Stimulated activated CD4-positive, alpha-beta T cell treated with anti-CD3 and anti-CD28 coated beads, TNF-alpha, amount 100 ng/mL, for 1 hour (primary cell): ENCODE data around the gene CCDC106.

ENCODE experiments used
- DNase-seq, 3 donors: peaks; one replicate each; pipeline ENCODE4 v3.0.0-alpha.2; 2020; ENCODE audit warnings: low read depth in 3 of 3, low spot score in 1 of 3

The CCDC106 gene

DNA sequence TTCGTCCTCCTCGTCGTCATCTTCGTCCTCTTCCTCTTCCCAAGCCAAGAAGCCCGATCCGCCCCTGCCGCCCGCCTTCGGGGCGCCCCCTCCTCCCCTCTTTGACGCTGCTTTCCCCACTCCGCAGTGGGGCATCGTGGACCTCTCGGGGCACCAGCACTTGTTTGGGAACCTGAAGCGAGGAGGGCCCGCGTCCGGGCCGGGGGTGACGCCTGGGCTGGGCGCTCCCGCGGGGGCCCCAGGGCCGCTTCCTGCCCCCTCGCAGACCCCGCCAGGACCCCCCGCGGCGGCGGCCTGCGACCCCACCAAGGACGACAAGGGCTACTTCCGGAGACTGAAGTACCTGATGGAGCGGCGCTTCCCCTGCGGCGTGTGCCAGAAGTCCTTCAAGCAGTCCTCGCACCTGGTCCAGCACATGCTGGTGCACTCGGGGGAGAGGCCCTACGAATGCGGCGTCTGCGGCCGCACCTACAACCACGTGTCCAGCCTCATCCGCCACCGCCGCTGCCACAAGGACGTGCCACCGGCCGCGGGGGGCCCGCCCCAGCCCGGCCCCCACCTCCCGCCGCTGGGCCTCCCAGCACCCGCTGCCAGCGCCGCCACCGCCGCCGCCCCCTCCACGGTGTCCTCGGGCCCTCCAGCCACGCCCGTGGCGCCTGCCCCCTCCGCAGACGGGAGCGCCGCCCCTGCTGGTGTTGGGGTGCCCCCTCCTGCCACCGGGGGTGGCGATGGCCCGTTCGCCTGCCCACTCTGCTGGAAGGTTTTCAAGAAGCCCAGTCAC is 33.9 kb upstream of the CCDC106 start:
- no peak for DNase-seq

DNA sequence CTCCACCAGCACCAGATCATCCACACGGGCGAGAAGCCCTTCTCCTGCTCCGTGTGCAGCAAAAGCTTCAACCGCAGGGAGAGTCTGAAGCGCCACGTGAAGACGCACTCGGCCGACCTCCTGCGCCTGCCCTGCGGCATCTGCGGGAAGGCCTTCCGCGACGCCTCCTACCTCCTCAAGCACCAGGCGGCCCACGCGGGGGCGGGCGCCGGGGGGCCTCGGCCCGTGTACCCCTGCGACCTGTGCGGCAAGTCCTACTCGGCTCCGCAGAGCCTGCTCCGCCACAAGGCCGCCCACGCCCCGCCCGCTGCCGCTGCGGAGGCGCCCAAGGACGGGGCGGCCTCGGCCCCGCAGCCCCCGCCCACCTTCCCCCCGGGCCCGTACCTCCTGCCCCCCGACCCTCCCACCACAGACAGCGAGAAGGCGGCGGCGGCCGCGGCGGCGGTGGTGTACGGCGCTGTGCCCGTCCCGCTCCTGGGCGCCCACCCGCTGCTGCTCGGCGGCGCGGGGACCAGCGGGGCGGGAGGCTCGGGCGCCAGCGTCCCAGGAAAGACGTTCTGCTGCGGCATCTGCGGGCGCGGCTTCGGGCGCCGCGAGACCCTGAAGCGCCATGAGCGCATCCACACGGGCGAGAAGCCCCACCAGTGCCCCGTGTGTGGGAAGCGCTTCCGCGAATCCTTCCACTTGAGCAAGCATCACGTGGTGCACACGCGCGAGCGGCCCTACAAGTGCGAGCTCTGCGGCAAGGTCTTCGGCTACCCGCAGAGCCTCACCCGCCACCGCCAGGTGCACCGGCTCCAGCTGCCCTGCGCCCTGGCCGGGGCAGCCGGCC is 33.1 kb upstream of the CCDC106 start:
- no peak for DNase-seq

DNA sequence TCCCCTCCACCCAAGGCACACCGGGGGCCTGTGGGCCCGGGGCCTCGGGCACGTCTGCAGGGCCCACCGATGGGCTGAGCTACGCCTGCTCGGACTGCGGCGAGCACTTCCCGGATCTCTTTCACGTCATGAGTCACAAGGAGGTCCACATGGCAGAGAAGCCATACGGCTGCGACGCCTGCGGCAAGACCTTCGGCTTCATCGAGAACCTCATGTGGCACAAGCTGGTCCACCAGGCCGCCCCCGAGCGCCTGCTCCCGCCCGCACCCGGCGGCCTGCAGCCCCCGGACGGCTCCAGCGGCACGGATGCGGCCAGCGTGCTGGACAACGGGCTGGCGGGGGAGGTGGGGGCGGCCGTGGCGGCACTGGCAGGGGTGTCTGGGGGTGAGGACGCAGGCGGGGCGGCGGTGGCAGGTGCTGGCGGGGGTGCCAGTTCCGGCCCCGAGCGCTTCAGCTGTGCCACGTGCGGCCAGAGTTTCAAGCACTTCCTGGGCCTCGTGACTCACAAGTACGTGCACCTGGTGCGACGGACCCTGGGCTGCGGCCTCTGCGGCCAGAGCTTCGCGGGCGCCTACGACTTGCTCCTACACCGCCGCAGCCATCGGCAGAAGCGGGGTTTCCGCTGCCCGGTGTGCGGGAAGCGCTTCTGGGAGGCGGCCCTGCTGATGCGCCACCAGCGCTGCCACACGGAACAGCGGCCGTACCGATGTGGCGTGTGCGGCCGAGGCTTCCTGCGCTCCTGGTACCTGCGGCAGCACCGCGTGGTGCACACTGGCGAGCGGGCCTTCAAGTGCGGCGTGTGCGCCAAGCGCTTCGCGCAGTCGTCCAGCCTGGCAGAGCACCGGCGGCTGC is 32.2 kb upstream of the CCDC106 start:
- DNase-seq, result no peak

DNA sequence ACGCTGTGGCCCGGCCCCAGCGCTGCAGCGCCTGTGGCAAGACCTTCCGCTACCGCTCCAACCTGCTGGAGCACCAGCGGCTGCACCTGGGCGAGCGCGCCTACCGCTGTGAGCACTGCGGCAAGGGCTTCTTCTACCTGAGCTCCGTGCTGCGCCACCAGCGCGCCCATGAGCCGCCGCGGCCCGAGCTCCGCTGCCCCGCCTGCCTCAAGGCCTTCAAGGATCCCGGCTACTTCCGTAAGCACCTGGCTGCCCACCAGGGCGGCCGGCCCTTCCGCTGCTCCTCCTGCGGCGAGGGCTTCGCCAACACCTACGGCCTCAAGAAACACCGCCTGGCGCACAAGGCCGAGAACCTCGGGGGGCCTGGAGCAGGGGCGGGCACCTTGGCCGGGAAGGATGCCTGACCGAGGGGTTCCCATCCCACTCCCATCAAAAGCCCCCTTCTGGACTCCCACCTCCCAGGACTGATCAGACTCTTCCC is 31.6 kb upstream of the CCDC106 start:
- DNase-seq, result no peak

DNA sequence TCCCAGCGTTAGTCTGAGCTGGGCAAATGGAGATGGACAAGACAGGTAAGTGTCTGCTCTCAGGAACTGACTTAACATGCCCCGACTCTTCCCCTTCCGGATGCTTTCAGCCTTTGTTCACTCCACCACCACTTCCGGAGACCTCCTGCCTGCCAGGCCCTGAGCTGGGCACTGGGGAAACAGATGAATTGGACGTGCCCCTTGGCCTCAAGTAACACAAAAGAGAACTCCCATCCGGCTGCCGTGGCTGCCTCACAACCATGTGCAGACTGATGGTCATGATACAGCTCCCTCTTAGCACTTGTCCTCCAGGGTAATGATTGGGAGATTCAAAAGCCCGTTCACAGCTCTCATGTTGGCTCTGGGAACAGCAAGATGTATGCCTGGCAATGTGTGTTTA is 30.6 kb upstream of the CCDC106 start:
- no peak for DNase-seq

DNA sequence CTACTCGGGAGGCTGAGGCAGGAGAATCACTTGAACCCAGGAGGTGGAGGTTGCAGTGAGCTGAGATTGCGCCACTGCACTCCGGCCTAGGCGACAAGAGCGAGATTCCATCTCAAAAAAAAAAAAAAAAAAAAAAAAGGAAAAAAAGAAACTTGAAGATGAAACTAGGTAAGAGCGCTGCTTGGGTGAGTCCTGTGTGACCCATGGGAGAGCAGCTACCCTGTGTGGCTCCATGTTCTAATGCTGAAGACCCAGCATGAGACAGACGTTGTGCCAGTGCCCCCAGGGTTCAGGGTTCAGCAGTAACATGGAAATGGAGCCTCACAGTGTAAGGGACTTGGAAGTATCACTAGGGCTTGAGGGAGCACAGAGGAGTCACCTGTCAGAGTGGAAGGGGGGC is 29.6 kb upstream of the CCDC106 start:
- DNase-seq, result no peak

DNA sequence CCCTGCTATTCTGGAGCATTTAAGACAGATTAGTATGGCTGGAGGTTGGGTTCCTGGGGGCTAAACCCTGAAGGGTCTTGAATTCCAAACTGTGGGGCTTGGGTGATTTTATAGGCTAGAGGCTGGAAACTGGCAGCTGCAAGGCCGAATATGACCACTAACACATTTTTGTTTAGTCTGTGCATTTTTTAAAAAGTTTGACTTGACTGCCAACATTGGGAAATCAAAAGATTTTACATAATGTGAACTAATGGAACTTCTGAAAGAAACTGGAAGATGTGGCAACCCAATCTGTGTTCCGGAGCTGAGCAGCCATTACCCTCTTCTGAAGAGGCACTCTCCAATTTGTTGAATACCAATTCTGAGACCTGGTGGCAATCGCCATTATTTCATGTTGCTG is 28.7 kb upstream of the CCDC106 start:
- DNase-seq, result no peak

DNA sequence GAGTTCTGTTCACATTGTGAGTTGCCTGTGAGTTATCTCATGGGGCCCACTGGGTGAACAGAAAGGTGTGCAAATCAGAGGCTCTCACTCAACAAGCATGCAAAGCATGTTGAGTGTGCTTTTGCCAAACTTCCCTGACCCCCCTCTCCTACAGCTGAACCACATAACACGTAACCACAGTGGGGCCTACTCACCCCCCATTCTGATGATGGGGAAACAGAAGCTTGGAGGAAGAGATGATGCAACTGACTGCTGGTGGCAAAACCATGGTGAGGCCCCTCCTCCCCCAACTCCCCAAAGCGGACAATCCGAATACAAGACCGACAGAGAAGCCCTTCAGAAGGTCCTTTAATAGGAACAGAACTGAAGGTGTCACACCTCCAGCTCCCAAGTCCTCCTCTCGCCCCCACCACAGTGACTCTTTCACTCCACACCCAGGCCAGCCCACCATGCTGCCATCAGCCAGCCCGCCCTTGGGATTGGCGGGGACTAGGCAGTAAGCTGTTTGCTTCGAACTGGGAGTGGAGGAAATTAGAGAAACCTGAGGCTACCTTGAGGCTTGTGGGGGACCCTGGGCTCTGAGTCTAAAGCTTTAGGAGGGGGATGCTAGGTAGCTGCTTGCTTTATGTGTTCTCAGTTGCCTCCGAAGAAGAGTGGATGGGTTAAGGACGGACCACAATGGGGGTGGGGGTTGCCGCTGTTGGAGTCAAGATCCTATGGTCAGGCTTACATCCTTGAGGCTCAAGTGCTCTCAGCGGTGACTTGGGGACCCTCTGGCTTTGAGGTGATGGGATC is 27.4 kb upstream of the CCDC106 start:
- DNase-seq, result no peak

DNA sequence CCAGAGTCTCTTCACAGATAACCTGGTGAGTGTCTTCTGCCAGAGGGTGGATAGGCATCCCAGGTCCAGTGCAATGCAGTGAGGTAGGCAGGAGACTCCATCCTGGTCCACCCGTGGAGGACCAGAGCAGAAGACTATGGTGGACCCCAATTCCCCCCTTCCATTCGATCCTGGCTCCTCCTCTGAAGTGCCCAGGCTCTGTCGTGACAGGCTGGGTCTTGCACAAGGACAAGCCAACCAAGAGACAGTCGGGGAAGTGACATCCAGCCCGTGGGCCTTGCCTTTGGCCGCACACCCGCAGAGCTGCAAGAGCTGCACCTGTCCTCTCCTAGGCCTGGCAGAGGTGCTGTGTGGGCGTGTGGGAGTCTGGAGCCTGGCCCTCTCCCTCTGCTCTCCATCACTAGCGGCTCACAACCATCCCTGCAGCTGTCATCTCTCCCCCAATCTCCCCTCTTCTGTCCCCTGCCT is 26.8 kb upstream of the CCDC106 start:
- no peak for DNase-seq

DNA sequence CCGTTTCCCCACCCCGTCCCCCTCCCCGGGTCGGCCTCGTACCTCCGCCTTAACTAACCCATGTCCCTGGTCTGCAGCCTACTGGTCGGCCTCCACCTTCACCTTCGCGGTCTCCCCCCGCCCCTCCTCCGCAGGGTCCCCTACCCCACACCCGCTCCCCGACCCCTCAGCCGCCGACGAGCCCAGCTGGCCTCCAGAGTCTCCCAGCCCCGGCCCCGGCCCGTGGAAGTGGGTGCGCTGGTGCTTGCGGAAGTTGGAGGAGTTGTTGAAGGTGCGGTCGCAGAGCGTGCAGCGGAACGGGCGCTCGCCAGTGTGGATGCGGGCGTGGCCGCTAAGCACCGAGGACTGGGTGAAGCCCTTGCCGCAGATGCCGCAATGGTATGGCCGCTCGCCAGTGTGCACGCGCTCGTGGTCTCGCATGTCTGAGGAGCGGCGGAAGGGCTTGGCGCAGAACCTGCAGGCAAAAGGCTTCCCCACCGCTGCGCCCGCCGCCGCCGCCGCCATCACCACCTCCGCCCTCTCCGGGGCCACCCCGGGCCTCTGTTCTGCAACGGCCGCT is 26.3 kb upstream of the CCDC106 start:
- DNase-seq, result no peak

DNA sequence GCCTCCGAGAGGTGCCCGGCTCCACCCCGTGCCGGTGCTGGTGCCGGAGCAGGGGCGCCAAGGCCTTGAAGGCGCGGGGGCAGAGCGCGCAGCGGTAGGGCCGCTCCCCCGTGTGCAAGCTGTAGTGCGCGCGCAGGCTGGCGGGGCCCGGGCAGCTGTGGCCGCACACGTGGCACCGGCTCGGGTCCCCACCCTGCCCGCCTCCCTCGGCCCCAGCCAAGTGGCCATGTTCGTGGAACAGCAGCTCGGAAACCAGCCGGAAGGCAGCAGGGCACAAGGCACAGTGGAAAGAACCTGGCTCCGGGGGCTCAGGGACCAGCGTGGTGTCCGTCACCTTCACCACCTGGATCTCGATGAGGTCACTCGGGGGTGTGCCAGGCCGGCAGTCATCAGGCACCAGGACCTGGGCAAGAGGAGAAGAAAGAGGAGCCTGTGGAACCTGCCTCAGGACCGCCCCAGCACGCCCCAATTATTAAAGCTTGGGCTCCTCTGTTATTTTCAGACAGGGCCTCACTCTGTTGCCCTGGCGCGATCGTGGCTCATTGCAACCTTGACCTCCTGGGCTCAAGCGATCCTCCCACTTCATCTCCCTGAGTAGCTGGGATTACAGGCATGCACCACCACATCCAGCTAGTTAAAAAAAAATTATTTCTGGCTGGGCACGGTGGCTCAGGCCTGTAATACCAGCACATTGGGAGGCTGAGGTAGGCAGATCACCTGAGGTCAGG is 25.6 kb upstream of the CCDC106 start:
- no peak for DNase-seq

DNA sequence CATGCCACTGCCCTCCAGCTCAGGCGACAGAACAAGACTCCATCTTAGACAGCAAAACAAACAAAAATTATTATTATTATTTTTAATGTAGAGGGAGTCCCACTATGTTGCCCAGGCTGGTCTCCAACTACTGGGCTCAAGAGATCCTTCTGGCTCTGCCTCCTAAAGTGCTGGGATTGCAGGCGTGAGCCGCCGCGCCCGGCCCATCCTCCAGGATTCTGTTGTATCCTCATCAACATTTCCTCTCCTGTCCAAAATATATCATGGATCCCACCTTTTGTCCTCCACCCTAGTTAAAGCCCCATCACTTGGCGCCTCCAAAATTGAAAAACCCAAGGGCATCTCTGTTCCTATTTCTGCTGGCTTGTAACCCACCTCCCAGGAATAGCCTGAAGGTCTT is 24.9 kb upstream of the CCDC106 start:
- no peak for DNase-seq

DNA sequence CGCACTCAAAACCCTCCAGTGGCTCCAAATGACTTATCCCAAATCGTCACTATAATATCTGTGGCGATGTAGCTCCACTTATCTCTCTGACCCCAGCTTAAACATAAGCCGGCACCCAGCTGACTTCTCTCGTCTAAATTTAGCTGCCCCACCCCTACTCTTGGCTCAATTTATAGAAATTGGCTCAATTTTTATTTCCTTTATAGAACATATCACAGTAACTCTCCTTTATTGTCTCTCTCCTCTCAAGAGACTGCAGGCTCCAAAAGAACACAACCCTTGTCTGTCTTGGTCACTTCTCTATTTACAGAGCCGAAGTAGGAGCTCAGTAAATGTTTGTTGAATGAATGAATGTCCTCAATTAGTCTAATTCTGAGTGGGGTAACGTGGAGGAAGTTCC is 24.5 kb upstream of the CCDC106 start:
- no peak for DNase-seq

DNA sequence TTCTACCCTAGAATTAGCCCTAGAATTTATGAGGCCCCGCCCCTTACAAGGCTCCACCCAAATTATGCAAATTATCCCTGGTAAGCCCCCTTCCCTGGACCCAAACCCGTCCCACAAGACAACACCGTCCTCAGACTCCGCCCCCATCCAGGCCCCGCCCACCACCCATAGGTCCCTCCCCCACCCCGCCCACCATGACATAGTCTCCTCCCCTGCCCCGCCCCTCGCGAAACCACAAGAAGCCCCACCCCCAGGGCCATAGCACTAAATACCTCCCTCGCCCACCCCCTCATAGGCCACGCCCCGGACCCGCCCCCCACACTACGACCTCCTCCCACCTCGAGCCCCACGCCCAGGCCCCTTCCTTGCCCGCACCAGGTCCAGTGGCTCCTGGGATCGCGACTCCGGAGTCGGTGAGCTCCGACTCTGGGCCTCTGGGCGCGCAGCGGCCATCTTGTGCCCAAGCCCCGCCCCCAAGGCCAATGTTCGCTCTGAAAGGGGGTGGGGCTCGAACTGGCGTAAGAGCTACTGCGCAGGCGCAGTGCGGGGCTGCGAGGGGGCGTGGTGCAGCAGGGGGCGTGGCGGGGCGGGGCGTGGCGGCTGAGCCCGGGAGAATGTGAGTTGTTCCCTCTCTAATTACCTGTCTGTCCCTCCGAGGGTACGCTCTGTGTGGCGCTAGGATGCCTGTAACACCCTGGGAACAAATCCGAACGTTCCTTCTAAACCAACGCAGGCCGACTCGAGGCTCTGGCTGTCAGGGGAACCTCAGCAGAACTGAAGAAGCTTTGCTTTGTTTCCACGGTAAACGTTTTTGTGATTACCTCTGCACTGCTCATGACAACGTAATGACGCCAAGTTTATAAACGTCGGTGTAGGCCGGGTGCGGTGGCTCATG is 23.7 kb upstream of the CCDC106 start, which contains the start of gene ZNF784:
ZNF784 (minus strand) TSS at position 458 of the 895 bp plus-strand sequence; CDS start at position 453, 5 bp downstream.
- peak; percentile 91 to 94 (median 93) for DNase-seq

DNA sequence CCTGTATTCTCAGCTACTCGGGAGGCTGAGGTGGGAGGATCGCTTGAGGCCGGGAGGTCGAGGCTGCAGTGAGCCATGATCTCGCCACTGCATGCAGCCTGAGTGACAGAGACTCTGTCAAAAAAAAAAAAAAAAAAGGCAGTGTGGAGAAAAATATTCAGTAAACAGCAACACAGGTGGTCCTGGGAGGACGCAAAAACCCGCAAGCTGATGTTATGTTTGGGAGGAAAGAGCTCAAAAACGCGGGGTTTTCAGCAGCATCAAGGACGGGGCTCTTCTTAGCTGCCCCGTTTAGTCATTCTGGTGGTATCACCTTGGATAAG is 23.0 kb upstream of the CCDC106 start:
- DNase-seq, result no peak

DNA sequence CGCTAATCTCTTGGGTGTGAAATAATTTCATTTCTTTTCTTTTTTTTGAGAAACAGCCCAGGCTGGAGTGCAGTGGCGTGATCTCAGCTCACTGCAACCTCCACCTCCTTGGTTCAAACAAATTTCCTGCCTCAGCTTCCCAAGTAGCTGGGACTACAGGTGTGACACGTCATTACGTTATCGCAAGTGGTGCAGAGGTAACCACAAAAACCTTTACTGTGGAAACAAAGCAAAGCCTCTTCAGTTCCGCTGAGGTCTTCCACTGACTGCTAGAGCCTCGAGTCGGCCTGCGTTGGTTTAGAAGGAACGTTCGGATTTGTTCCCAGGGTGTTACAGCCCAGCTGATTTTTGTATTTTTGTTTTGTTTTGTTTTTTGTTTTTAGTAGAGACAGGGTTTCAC is 21.7 kb upstream of the CCDC106 start:
- no peak for DNase-seq

DNA sequence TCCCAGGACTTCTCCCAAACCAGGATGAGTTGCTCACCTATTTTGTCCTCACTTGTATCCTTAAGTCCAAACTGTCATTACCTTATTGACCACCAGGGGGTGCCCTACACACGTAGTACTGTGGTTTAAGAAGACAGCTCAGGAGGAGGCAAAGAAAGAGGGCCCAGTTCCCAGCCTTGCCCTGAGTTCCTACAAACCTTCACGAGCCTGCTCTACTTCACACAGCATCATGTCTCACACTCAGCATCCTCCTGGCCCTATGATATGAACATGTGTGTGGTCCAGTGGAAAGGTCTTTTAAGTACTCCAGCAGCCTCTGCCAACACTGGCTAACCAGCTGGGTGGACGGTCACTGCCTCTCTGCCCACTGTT is 15.6 kb upstream of the CCDC106 start:
- DNase-seq, result peak in 2 of 3 donors; percentile 72 to 85

DNA sequence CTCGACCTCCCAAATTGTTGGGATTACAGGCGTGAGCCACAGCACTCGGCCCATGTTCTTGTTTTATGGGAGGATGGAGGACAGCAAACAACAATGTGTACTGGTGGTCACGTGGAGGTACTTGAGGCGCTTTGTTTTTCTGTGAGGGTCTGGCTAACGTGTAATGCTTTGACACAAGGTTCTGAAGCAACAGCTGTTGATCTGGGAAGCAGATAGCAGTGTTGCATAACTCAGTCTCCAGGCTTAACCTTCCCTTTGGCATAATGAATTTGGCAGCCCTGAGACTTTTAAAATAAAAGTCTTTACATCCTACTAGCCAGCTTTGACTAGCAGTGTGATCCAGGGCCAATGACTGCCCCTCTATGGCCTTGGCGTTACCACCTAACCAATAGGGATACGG is 14.2 kb upstream of the CCDC106 start:
- DNase-seq, result no peak

DNA sequence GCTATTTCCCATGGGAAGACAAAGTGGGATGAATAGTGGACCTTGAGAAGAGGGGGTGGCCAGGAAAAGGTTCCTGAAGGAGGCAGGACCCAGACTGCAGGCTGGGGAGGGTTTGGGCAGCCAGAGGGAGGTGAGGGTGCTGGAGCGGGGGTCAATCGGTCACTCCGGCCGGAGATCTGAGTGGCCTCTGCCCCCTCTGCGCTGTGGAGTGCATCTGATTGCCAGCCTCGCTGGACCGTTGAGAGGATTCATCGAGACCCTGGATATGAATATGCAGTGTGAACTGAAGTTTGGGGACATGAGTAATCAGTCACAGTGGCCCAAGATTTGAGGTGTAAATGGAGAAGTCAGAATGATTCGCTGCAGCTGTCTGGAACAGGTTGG is 12.7 kb upstream of the CCDC106 start:
- no peak for DNase-seq
